Measurements from ENCODE around the gene ANXA4.
"Not testable (repeated sequence)": the region's sequence is repeated elsewhere in the genome, so short reads cannot be mapped to it uniquely, and the experiment has no call there.

ANXA4 gene

GRCh38 chr2:69755862-69756467 is 14.0 kb downstream of the ANXA4 start:
- peak; percentile 76 for DNase-seq (ENCODE audit: low spot score)

- DNase-seq (ENCODE audit: low spot score) = no peak
Observed at GRCh38 chr2:69762025-69762424, 20.1 kb downstream of the ANXA4 start.

- peak; percentile 29 for DNase-seq (ENCODE audit: low spot score)
Observed at GRCh38 chr2:69762513-69763494, 20.9 kb downstream of the ANXA4 start.

- not testable (repeated sequence) for DNase-seq (ENCODE audit: low spot score)
Observed at GRCh38 chr2:69763831-69764230, 21.9 kb downstream of the ANXA4 start.

GRCh38 chr2:69764286-69765095 is 22.6 kb downstream of the ANXA4 start:
- DNase-seq (ENCODE audit: low spot score) = peak; percentile 36

GRCh38 chr2:69765096-69765380 is 23.1 kb downstream of the ANXA4 start:
- DNase-seq (ENCODE audit: low spot score) = no peak

GRCh38 chr2:69766014-69766413 is 24.1 kb downstream of the ANXA4 start:
- DNase-seq (ENCODE audit: low spot score) = no peak

- peak; percentile 58 for DNase-seq (ENCODE audit: low spot score)
Observed at GRCh38 chr2:69767034-69767433, 25.1 kb downstream of the ANXA4 start.

GRCh38 chr2:69768235-69768634 is 26.3 kb downstream of the ANXA4 start:
- DNase-seq (ENCODE audit: low spot score) = no peak

GRCh38 chr2:69768789-69769188 is 26.9 kb downstream of the ANXA4 start:
- DNase-seq (ENCODE audit: low spot score) = no peak

- DNase-seq (ENCODE audit: low spot score) = no peak
Observed at GRCh38 chr2:69769272-69769671, 27.3 kb downstream of the ANXA4 start.

- DNase-seq (ENCODE audit: low spot score) = peak; percentile 86
Observed at GRCh38 chr2:69770193-69770702, 28.3 kb downstream of the ANXA4 start.

GRCh38 chr2:69770747-69771146 is 28.8 kb downstream of the ANXA4 start:
- DNase-seq (ENCODE audit: low spot score) = no peak

- DNase-seq (ENCODE audit: low spot score) = no peak
Observed at GRCh38 chr2:69771461-69771860, 29.5 kb downstream of the ANXA4 start.

GRCh38 chr2:69773206-69773605 is 31.3 kb downstream of the ANXA4 start:
- peak; percentile 64 for DNase-seq (ENCODE audit: low spot score)

GRCh38 chr2:69774258-69774983 is 32.5 kb downstream of the ANXA4 start:
- DNase-seq (ENCODE audit: low spot score) = not testable (repeated sequence)

GRCh38 chr2:69774984-69775982 is 33.3 kb downstream of the ANXA4 start:
- DNase-seq (ENCODE audit: low spot score) = no peak

GRCh38 chr2:69776886-69777785 is 35.2 kb downstream of the ANXA4 start:
- DNase-seq (ENCODE audit: low spot score) = no peak

- DNase-seq (ENCODE audit: low spot score) = no peak
Observed at GRCh38 chr2:69777786-69778105, 35.8 kb downstream of the ANXA4 start.

All from GM03348 (cell line).